GF-D8 (cell line): ENCODE data around the gene TMOD2.

Source experiments
- DNase-seq: peaks from one replicate; lab custom pipeline; 2025; lab: John Stamatoyannopoulos, UW

TMOD2 gene

DNA sequence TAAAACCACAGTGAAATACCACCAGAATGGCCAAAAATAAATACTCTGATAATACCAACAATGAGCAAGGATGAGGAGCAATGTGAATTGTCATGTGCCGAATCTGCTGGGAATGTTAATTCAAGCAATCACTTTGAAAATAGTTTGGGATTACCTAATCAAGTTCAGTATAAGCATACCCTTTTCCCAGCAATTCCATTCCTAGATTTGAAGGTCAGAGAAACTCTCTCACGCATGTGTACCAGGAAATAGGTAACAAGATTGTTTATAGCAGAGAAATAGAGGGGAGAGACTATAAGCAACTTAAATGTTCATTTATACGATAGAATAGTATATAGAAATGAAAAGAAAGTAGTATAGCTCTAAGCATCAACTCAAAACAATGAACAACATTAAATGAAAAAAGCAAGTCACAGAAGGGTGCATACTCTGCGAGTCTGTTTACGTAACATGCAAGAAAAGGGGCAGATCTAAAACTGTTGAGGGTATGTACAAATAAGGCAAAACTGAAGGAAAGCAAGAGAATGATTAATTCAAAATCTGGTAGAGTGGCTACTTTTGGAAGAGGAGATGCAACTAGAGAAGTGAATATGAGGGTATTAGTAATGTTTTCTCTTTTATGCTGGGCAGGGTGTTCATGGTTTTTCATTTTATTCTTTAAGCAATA is 105.5 kb downstream of the TMOD2 start:
- DNase-seq: no peak

DNA sequence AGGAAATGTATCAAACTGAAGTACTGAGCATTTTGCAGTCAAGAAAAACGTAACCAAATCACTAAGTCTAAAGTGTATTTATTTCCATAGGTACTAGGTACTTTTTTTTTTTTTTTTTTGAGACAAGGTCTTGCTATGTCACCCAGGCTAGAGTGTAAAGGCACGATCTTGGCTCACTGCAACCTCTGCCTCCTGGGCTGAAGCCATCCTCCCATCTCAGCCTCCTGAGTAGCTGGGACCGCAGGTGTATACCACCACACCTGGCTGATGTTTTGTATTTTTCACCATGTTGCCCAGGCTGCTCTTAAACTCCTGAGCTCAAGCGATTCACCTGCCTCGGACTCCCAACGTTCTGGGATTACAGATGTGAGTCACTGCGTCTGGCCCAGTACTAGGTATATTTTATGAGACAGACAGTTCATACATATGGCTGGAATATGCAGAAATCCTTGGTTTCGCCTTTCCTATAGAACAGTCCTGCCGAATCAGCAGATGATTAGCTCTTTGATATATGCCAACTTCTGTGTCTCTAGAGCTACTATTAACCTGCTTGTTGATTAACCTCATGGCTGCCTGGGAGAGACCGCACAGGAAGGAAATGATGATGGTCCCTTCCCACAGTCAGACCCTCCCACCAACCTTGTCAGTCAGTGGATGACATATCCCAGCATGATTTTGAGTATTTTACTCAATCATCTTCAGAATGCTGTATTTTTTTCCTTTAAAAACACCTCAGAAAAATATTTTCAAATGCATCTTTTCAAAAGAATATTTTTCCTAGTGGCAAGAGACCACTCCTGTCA is 110.4 kb downstream of the TMOD2 start:
- no peak for DNase-seq

DNA sequence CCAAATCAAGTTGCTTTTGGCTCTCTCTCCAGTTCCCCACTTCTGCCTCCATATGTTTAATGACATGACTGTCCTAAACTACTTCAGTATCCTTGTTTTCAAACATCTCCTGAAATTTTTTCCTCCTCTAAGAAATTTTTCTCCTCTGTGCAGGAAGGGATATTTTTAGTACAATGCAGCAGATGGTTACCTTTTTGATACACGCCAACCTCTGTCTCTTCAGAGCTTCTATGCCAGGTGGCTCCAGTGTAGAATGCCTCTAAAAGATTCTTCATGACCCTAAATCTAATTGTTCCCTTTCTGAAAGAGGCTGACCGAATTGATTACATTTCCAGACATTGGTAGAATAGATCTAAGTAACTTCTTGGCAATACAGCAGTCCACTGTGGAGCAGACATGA is 111.7 kb downstream of the TMOD2 start:
- DNase-seq: no peak

DNA sequence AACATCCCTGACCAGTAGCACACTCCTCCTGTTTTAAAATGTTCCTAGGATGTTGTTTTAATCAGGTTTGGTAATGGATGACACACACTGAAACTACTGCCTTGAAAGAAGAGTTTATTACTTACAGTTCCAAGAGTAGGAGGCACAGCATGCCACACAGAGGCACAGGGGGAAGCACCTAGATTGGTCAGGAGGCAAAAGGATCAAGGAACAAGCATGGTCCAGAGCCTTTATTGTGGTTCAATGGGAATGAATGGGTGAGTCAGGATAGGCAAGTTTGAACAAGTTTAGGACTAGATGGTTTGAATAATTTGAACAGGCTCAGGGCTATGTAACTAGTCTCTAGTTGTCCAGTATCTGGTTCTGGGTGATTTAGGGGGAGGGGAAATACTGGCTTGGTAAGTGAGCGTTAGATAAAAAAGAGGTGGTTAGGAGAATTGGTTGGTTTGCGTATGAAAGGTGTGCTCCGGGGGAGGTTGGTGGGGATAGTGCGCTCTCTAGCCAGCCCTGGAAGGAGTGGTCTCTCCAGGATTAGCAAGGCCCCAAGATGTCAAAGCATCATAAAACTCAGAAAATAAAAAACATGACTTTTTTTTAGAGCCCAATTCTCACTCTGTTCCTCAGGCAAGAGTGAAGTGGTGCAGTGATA is 113.1 kb downstream of the TMOD2 start:
- DNase-seq: no peak

DNA sequence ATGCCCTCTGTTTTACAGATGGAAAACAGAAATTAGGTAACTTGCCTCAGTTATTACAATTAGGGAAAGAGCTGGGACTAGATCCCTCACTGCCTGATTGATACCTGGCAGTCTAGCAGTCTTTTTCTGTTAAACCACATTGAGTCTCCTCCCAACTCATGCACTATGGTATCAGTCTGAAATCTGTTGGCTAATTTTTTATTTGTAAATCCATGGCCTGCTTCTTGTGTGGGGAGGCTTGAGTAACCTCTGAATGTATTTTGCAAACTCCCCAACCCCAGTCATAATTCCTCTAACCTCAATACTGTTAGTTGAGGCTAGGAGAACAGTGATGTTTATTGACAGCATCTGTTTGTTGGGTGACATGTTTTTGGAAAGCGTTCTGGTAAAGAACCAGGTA is 113.9 kb downstream of the TMOD2 start:
- no peak for DNase-seq
